Measurements from ENCODE around the gene RNF41.

DNA sequence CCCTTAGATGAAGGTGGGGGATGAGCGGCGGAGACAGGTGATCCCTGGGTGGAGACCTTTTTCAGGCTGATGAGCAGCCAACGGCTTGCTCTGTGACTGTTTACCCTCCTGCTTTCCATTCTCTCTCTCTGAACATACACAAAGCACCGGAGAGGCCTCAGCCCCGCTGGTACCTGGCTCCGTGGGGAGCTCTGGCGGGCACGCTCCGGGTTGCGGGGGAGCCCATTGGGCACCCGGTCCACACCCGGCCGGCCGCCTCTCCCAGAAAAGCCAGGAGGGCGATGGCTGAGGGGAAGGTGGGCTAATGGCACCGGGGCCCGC, 33.0 kb downstream of the RNF41 start:
- TF ChIP-seq POLR2A (IDR thresholded peaks at IDR 0.05; ENCODE audit: low read depth, low read length) (peak; percentile 3), EZH2 (IDR thresholded peaks at IDR 0.05; ENCODE audit: borderline replicate concordance, low read depth, low read length, severe bottlenecking) (no peak), MAX (IDR thresholded peaks at IDR 0.05; ENCODE audit: insufficient read depth, insufficient read length) (no peak), FOS (IDR thresholded peaks at IDR 0.05; ENCODE audit: borderline replicate concordance, insufficient read depth, low read length) (no peak), JUN (IDR thresholded peaks at IDR 0.05; ENCODE audit: borderline replicate concordance, insufficient read depth, insufficient read length, low read depth) (no peak)
- TF ChIP-seq, protein P1, sequence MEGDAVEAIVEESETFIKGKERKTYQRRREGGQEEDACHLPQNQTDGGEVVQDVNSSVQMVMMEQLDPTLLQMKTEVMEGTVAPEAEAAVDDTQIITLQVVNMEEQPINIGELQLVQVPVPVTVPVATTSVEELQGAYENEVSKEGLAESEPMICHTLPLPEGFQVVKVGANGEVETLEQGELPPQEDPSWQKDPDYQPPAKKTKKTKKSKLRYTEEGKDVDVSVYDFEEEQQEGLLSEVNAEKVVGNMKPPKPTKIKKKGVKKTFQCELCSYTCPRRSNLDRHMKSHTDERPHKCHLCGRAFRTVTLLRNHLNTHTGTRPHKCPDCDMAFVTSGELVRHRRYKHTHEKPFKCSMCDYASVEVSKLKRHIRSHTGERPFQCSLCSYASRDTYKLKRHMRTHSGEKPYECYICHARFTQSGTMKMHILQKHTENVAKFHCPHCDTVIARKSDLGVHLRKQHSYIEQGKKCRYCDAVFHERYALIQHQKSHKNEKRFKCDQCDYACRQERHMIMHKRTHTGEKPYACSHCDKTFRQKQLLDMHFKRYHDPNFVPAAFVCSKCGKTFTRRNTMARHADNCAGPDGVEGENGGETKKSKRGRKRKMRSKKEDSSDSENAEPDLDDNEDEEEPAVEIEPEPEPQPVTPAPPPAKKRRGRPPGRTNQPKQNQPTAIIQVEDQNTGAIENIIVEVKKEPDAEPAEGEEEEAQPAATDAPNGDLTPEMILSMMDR (IDR thresholded peaks at IDR 0.05; ENCODE audit: extremely low read depth in 1 of 2, insufficient read depth in 1 of 2, low read depth in 1 of 2, low read length in 2 of 2): no peak

All from endothelial cell of umbilical vein (primary cell).